Astrocyte (in vitro differentiated cells and primary cell): Measurements from ENCODE around the gene PBLD. TPM values are rescaled to one million over a fixed set of nuclear protein-coding genes. Genes with fewer than 3 reads are reported as not detected.

Source experiments
- DNase-seq: peaks from one replicate; pipeline ENCODE4 v3.0.0-alpha.2; 2010; ENCODE audit warnings: low read depth
- FAIRE-seq: peaks from 2 replicates; lab custom pipeline; 2011; peaks lifted over from hg19 to GRCh38; lab: Jason Lieb, UNC
- H2AFZ ChIP-seq: 2 replicates; pipeline ENCODE4 v1.6.0; 2012; ENCODE audit warnings: low read depth, low read length, inconsistent platforms
- H3K27ac ChIP-seq: 2 replicates; pipeline ENCODE4 v1.5.1; 2011; ENCODE audit warnings: low read depth, low read length, inconsistent platforms
- H3K27me3 ChIP-seq: 2 replicates; pipeline ENCODE4 v1.6.0; 2011; ENCODE audit warnings: low read length, inconsistent platforms; ENCODE audit not compliant: insufficient read depth
- H3K36me3 ChIP-seq: 2 replicates; pipeline ENCODE4 v1.5.1; 2011; ENCODE audit warnings: low read length, inconsistent platforms; ENCODE audit not compliant: insufficient read depth
- H3K4me1 ChIP-seq: 2 replicates; pipeline ENCODE4 v1.5.1; 2011; ENCODE audit warnings: low read length, inconsistent platforms; ENCODE audit not compliant: insufficient read depth
- H3K4me2 ChIP-seq: 2 replicates; pipeline ENCODE4 v1.6.0; 2012; ENCODE audit warnings: low read length, inconsistent platforms
- H3K4me3 ChIP-seq: 2 replicates; pipeline ENCODE4 v1.5.1; 2011; ENCODE audit warnings: low read depth, mild to moderate bottlenecking, low read length, inconsistent platforms; ENCODE audit not compliant: insufficient read depth
- H3K79me2 ChIP-seq: 2 replicates; pipeline ENCODE4 v1.6.0; 2012; ENCODE audit warnings: mild to moderate bottlenecking, low read length, inconsistent platforms; ENCODE audit not compliant: insufficient read depth
- H3K9ac ChIP-seq: 2 replicates; pipeline ENCODE4 v1.6.0; 2012; ENCODE audit warnings: mild to moderate bottlenecking, low read length, inconsistent platforms
- H3K9me3 ChIP-seq: 2 replicates; pipeline ENCODE4 v1.5.1; 2012; ENCODE audit warnings: low read depth, mild to moderate bottlenecking, low read length, inconsistent platforms; ENCODE audit not compliant: insufficient read depth
- H4K20me1 ChIP-seq: 2 replicates; pipeline ENCODE4 v1.6.0; 2012; ENCODE audit warnings: low read length, inconsistent platforms; ENCODE audit not compliant: insufficient read depth
- H3K27ac Mint-ChIP-seq: one replicate; pipeline ENCODE4 v1.8.0; 2021; ENCODE audit warnings: mild to moderate bottlenecking, mixed read lengths; ENCODE audit not compliant: unreplicated experiment
- H3K27me3 Mint-ChIP-seq: one replicate; pipeline ENCODE4 v1.8.0; 2021; ENCODE audit warnings: low read depth, mixed read lengths; ENCODE audit not compliant: unreplicated experiment
- H3K36me3 Mint-ChIP-seq: one replicate; pipeline ENCODE4 v1.8.0; 2021; ENCODE audit warnings: low read depth, mixed read lengths; ENCODE audit not compliant: unreplicated experiment
- H3K4me1 Mint-ChIP-seq: one replicate; pipeline ENCODE4 v1.8.0; 2021; ENCODE audit warnings: low read depth, mixed read lengths; ENCODE audit not compliant: unreplicated experiment
- H3K4me3 Mint-ChIP-seq: one replicate; pipeline ENCODE4 v1.8.0; 2021; ENCODE audit warnings: mild to moderate bottlenecking, moderate library complexity, mixed read lengths; ENCODE audit not compliant: unreplicated experiment
- H3K9me3 Mint-ChIP-seq: one replicate; pipeline ENCODE4 v1.8.0; 2021; ENCODE audit warnings: mild to moderate bottlenecking, mixed read lengths; ENCODE audit not compliant: unreplicated experiment
- EZH2 ChIP-seq: IDR thresholded peaks from 2 replicates; pipeline ENCODE4 v1.6.1; 2012; ENCODE audit warnings: mild to moderate bottlenecking, low read length, inconsistent platforms; ENCODE audit not compliant: insufficient read depth
- total RNA-seq: library from RNA; stranded (reverse); gene quantifications from 2 replicates; pipeline ENCODE4 v1.2.1, GENCODE V29; 2021
- TF ChIP-seq, protein P1 (sequence below): IDR thresholded peaks from 2 replicates; pipeline ENCODE4 v1.5.1; 2011; ENCODE audit warnings: low read depth, mild to moderate bottlenecking, inconsistent platforms, low read length, moderate library complexity; ENCODE audit not compliant: insufficient read depth

The PBLD gene
- total RNA-seq, 1 donor from 2014 or later = 6.1 TPM

DNA sequence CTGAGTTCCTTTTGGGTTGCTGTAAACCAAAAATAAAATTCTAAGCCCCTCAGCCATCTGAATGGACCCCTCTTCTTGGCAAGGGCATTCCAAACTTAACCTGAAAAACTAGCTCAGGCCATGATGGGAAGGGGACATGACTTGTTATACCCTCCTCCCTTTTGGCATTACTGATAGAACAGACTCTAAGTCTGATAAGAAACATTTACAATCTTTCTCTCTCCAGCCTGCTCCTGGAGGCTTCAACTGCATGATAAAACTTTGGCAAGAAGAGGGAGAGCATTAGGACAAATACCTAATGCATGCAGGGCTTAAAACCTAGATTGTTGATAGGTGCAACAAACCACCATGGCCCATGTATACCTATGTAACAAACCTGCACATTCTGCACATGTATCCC, 59.9 kb downstream of the PBLD start:
- no peak overlapping the region for H2AFZ ChIP-seq
- FAIRE-seq (no peak), DNase-seq (no peak)
- no peaks in the 10 kb centered on the region for H3K4me1 ChIP-seq
- no peaks in the 10 kb centered on the region for H4K20me1 ChIP-seq
- no peaks in the 10 kb centered on the region for H3K36me3 ChIP-seq
- Mint-ChIP-seq H3K4me1 (no peaks in the 10 kb centered on the region), H3K9me3 (peaks cover 11% of the 10 kb centered on the region), H3K27ac (no peak overlapping the region), H3K4me3 (no peak overlapping the region), H3K27me3 (no peaks in the 10 kb centered on the region), H3K36me3 (peaks cover 1% of the 10 kb centered on the region)
- no peak overlapping the region for H3K4me3 ChIP-seq
- no peaks in the 10 kb centered on the region for H3K79me2 ChIP-seq
- no peak overlapping the region for H3K9ac ChIP-seq
- H3K9me3 ChIP-seq = no peaks in the 10 kb centered on the region
- H3K4me2 ChIP-seq = no peak overlapping the region
- TF ChIP-seq, protein P1, sequence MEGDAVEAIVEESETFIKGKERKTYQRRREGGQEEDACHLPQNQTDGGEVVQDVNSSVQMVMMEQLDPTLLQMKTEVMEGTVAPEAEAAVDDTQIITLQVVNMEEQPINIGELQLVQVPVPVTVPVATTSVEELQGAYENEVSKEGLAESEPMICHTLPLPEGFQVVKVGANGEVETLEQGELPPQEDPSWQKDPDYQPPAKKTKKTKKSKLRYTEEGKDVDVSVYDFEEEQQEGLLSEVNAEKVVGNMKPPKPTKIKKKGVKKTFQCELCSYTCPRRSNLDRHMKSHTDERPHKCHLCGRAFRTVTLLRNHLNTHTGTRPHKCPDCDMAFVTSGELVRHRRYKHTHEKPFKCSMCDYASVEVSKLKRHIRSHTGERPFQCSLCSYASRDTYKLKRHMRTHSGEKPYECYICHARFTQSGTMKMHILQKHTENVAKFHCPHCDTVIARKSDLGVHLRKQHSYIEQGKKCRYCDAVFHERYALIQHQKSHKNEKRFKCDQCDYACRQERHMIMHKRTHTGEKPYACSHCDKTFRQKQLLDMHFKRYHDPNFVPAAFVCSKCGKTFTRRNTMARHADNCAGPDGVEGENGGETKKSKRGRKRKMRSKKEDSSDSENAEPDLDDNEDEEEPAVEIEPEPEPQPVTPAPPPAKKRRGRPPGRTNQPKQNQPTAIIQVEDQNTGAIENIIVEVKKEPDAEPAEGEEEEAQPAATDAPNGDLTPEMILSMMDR = no peak
- no peak for TF ChIP-seq EZH2
- H3K27me3 ChIP-seq = no peaks in the 10 kb centered on the region
- H3K27ac ChIP-seq = no peak overlapping the region

DNA sequence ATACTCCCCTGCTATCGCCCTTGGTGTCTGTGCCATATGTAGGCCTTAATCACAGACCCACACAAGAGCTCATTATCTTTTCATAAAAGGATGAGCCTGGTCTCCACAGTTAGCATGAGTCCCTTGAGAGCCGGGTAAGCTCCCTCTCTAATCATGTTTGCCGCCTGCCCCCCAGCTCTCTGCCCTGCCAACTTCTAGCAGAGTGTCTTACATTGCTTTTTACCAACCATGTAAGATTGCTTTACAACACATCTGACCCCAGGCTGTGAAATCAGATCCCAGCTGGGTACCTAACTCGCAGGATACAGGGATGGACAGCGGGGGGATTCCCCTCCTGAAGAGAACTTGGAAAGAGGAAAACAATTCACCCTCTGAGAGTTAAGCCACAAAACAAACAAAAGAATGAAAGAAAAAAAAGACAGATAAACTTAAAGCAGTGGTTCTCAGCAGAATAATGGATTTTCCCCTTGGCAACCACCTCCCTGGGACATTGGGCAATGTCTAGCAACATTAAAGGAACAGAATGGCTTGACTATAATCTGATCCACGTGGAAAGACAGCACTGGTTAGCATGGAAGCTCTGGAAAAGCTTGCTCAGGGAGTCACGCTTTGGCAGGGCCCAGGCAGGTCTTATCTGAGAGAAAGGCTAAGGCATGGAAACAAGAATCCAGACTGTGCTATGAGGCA, 61.4 kb downstream of the PBLD start:
- H3K9me3 ChIP-seq = no peaks in the 10 kb centered on the region
- FAIRE-seq = no peak
- no peaks in the 10 kb centered on the region for H3K4me1 Mint-ChIP-seq
- H3K4me1 ChIP-seq = no peaks in the 10 kb centered on the region
- H3K27ac Mint-ChIP-seq = no peak overlapping the region
- peak; percentile 23 for DNase-seq
- no peak overlapping the region for H3K4me3 ChIP-seq
- no peak overlapping the region for H2AFZ ChIP-seq
- no peak for TF ChIP-seq EZH2
- TF ChIP-seq, protein P1 = no peak
- H3K4me2 ChIP-seq = no peak overlapping the region
- H3K27me3 Mint-ChIP-seq = no peaks in the 10 kb centered on the region
- no peaks in the 10 kb centered on the region for H4K20me1 ChIP-seq
- H3K9ac ChIP-seq = no peak overlapping the region
- no peaks in the 10 kb centered on the region for H3K36me3 ChIP-seq
- peaks cover 7% of the 10 kb centered on the region for H3K9me3 Mint-ChIP-seq
- H3K36me3 Mint-ChIP-seq = no peaks in the 10 kb centered on the region
- H3K79me2 ChIP-seq = no peaks in the 10 kb centered on the region
- no peak overlapping the region for H3K27ac ChIP-seq
- H3K27me3 ChIP-seq = no peaks in the 10 kb centered on the region
- H3K4me3 Mint-ChIP-seq = no peak overlapping the region

DNA sequence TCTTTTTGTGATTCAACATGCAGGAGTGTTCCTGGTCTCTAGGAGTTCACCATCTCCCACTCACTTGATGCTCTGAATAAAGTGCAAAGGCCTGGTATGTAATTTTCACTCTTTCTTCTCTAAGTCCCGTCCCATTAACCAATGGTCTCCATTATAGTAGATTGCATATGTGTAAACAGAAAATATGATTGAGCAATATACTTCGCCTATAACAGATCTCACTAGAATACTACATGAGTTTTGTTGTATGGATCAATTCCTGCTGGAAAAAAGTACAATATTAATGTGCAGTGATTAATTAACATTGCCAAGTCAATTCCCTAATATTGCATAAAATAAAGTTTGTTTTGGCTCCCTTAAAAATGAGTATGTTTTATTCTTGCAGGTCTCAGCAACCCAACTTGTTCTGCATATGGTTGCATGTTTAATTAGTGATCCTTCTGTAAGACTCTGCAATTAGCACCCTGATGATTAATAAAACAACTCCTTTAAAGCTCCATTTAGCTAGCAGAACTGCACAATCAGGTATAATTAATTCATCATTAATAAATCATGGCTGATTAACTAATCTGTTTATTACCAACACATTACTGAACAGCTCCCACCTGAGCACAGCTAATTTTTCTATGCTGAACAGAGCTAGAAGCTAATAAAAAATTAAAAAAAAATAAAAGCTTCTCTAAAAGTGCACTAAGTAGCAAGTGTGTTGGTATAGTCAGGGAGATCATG, 63.0 kb downstream of the PBLD start:
- Histone ChIP-seq H3K4me1 (no peaks in the 10 kb centered on the region), H3K4me2 (no peak overlapping the region), H3K36me3 (no peaks in the 10 kb centered on the region), H3K9ac (no peak overlapping the region), H3K9me3 (no peaks in the 10 kb centered on the region), H3K79me2 (no peaks in the 10 kb centered on the region), H3K27ac (no peak overlapping the region), H3K27me3 (no peaks in the 10 kb centered on the region), H4K20me1 (no peaks in the 10 kb centered on the region), H2AFZ (no peak overlapping the region), H3K4me3 (no peak overlapping the region)
- Mint-ChIP-seq H3K9me3 (peaks cover 3% of the 10 kb centered on the region), H3K27me3 (no peaks in the 10 kb centered on the region), H3K4me3 (no peak overlapping the region), H3K36me3 (peaks cover under 1% of the 10 kb centered on the region), H3K27ac (no peak overlapping the region), H3K4me1 (no peaks in the 10 kb centered on the region)
- FAIRE-seq (no peak), DNase-seq (no peak)
- no peak for TF ChIP-seq EZH2
- TF ChIP-seq, protein P1 = no peak
